ENCODE results near the gene MMS19. TPM values are rescaled to one million over a fixed set of nuclear protein-coding genes. Genes with fewer than 3 reads are reported as not detected.
"Not testable (repeated sequence)": the region's sequence is repeated elsewhere in the genome, so short reads cannot be mapped to it uniquely, and the experiment has no call there.

The MMS19 gene
- total and polyA plus RNA-seq, 2 donors from 2014 or later: 49.7 to 56.1 TPM

GRCh38 chr10:97531401-97531986 is 33.3 kb upstream of the MMS19 start:
- FAIRE-seq: no peak
- Histone ChIP-seq H3K36me3 (ENCODE audit: control insufficient read depth in 2 of 3, insufficient read depth in 3 of 3, low read length in 3 of 3) (no peaks in the 10 kb centered on the region), H3K9ac (ENCODE audit: low read length in 3 of 3) (no peak overlapping the region), H3K9me3 (ENCODE audit: control insufficient read depth in 2 of 3, insufficient read depth in 1 of 3, low read length in 3 of 3) (no peaks in the 10 kb centered on the region), H3K27me3 (ENCODE audit: control insufficient read depth, insufficient read depth, low read length) (no peaks in the 10 kb centered on the region), H3K4me3 (ENCODE audit: low read length in 3 of 3) (no peak overlapping the region), H3K4me1 (ENCODE audit: control insufficient read depth in 2 of 3, insufficient read depth in 2 of 3, low read depth in 1 of 3, low read length in 3 of 3) (peaks cover 0 to 6% (median 0%) of the 10 kb centered on the region in 3 donors), H3K27ac (ENCODE audit: low read depth in 2 of 2, low read length in 2 of 2) (no peak overlapping the region)
- peak in 1 of 5 donors; percentile 28 for DNase-seq
- intact Hi-C loops (cut with DNase I): no loop called here
- TF ChIP-seq, protein P1, sequence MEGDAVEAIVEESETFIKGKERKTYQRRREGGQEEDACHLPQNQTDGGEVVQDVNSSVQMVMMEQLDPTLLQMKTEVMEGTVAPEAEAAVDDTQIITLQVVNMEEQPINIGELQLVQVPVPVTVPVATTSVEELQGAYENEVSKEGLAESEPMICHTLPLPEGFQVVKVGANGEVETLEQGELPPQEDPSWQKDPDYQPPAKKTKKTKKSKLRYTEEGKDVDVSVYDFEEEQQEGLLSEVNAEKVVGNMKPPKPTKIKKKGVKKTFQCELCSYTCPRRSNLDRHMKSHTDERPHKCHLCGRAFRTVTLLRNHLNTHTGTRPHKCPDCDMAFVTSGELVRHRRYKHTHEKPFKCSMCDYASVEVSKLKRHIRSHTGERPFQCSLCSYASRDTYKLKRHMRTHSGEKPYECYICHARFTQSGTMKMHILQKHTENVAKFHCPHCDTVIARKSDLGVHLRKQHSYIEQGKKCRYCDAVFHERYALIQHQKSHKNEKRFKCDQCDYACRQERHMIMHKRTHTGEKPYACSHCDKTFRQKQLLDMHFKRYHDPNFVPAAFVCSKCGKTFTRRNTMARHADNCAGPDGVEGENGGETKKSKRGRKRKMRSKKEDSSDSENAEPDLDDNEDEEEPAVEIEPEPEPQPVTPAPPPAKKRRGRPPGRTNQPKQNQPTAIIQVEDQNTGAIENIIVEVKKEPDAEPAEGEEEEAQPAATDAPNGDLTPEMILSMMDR (IDR thresholded peaks at IDR 0.05; ENCODE audit: borderline replicate concordance, extremely low read depth, insufficient read depth): no peak

- no peak overlapping the region for H3K9ac ChIP-seq (ENCODE audit: low read length in 3 of 3)
- H3K36me3 ChIP-seq (ENCODE audit: control insufficient read depth in 2 of 3, insufficient read depth in 3 of 3, low read length in 3 of 3): no peaks in the 10 kb centered on the region
- H3K9me3 ChIP-seq (ENCODE audit: control insufficient read depth in 2 of 3, insufficient read depth in 1 of 3, low read length in 3 of 3): no peaks in the 10 kb centered on the region
- peak in 1 of 5 donors; percentile 22 for DNase-seq
- intact Hi-C loops (cut with DNase I): no loop called here
- TF ChIP-seq, protein P1 (IDR thresholded peaks at IDR 0.05; ENCODE audit: borderline replicate concordance, extremely low read depth, insufficient read depth): no peak
- H3K27me3 ChIP-seq (ENCODE audit: control insufficient read depth, insufficient read depth, low read length): no peaks in the 10 kb centered on the region
- H3K27ac ChIP-seq (ENCODE audit: low read depth in 2 of 2, low read length in 2 of 2): no peak overlapping the region
- no peak overlapping the region for H3K4me3 ChIP-seq (ENCODE audit: low read length in 3 of 3)
- peaks cover 0 to 6% (median 0%) of the 10 kb centered on the region in 3 donors for H3K4me1 ChIP-seq (ENCODE audit: control insufficient read depth in 2 of 3, insufficient read depth in 2 of 3, low read depth in 1 of 3, low read length in 3 of 3)
- no peak for FAIRE-seq
Measured at GRCh38 chr10:97529685-97530465, 31.7 kb upstream of the MMS19 start.

DNA sequence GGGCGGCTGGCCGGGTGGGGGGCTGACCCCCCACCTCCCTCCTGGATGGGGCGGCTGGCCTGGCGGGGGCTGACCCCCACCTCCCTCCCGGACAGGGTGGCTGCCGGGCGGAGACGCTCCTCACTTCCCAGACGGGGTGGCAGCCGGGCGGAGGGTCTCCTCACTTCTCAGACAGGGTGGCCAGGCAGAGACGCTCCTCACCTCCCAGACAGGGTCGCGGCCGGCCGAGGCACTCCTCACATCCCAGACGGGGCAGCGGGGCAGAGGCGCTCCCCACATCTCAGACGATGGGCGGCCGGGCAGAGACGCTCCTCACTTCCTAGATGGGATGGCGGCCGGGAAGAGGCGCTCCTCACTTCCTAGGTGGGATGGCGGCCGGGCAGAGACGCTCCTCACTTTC is 30.7 kb upstream of the MMS19 start:
- H3K4me1 ChIP-seq (ENCODE audit: control insufficient read depth in 2 of 3, insufficient read depth in 2 of 3, low read depth in 1 of 3, low read length in 3 of 3); H3K27ac ChIP-seq (ENCODE audit: low read depth in 2 of 2, low read length in 2 of 2); H3K9me3 ChIP-seq (ENCODE audit: control insufficient read depth in 2 of 3, insufficient read depth in 1 of 3, low read length in 3 of 3); H3K9ac ChIP-seq (ENCODE audit: low read length in 3 of 3); H3K27me3 ChIP-seq (ENCODE audit: control insufficient read depth, insufficient read depth, low read length); H3K4me3 ChIP-seq (ENCODE audit: low read length in 3 of 3); H3K36me3 ChIP-seq (ENCODE audit: control insufficient read depth in 2 of 3, insufficient read depth in 3 of 3, low read length in 3 of 3); intact Hi-C loops (cut with DNase I); FAIRE-seq: not testable (repeated sequence)
- peak in 1 of 5 donors; percentile 24 for DNase-seq

GRCh38 chr10:97525683-97526110 is 27.5 kb upstream of the MMS19 start:
- DNase-seq (no peak), FAIRE-seq (no peak)
- H3K4me1 ChIP-seq (ENCODE audit: control insufficient read depth in 2 of 3, insufficient read depth in 2 of 3, low read depth in 1 of 3, low read length in 3 of 3): peaks cover 0 to 17% (median 7%) of the 10 kb centered on the region in 3 donors

More at GRCh38 chr10:97525683-97526110, 27.5 kb upstream of the MMS19 start:
- Histone ChIP-seq H3K36me3 (ENCODE audit: control insufficient read depth in 2 of 3, insufficient read depth in 3 of 3, low read length in 3 of 3) (no peaks in the 10 kb centered on the region), H3K9ac (ENCODE audit: low read length in 3 of 3) (no peak overlapping the region), H3K27me3 (ENCODE audit: control insufficient read depth, insufficient read depth, low read length) (no peaks in the 10 kb centered on the region), H3K4me3 (ENCODE audit: low read length in 3 of 3) (no peak overlapping the region), H3K9me3 (ENCODE audit: control insufficient read depth in 2 of 3, insufficient read depth in 1 of 3, low read length in 3 of 3) (no peaks in the 10 kb centered on the region), H3K27ac (ENCODE audit: low read depth in 2 of 2, low read length in 2 of 2) (no peak overlapping the region)
- TF ChIP-seq, protein P1 (IDR thresholded peaks at IDR 0.05; ENCODE audit: borderline replicate concordance, extremely low read depth, insufficient read depth): no peak
- intact Hi-C loops (cut with DNase I): no loop called here
